ENCODE measurements around the gene MESP1. TPM values are rescaled to one million over a fixed set of nuclear protein-coding genes. Genes with fewer than 3 reads are reported as not detected.

The MESP1 gene, protein sequence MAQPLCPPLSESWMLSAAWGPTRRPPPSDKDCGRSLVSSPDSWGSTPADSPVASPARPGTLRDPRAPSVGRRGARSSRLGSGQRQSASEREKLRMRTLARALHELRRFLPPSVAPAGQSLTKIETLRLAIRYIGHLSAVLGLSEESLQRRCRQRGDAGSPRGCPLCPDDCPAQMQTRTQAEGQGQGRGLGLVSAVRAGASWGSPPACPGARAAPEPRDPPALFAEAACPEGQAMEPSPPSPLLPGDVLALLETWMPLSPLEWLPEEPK
- total RNA-seq: 0.20 TPM in 1 of 2 replicates, not detected in the other

GRCh38 chr15:89750560-89751542 lies at the start of gene MESP1:
Gene MESP1, minus strand, starts transcription at chr15:89751249. Its CDS starts 18 bp downstream, at chr15:89751231.

DNA sequence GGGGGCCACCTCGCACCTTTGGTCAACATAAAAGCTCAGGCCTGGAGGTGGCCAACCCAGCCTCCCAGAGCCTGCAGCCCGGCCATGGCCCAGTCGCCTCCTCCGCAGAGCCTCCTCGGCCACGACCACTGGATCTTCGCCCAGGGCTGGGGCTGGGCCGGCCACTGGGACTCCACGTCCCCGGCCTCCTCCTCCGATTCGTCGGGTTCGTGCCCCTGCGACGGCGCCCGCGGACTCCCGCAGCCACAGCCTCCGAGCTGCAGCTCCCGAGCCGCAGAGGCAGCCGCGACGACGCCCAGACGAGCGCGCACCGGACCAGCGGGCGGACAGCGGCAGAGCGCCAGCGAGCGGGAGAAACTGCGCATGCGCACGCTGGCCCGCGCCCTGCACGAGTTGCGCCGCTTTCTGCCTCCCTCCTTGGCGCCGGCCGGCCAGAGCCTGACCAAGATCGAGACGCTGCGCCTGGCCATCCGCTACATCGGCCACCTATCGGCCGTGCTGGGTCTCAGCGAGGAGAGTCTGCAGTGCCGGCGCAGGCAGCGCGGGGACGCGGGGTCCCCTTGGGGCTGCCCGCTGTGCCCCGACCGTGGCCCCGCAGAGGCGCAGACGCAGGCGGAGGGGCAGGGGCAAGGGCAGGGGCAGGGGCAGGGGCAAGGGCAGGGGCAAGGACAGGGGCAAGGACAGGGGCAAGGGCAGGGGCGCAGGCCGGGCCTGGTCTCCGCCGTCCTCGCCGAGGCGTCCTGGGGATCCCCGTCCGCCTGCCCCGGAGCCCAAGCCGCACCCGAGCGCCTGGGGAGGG lies 25.4 kb upstream of the MESP1 start, which contains the start of gene MESP2:
MESP2 (plus strand) TSS at position 59 of the 799 bp plus-strand sequence; CDS start at position 85, 26 bp downstream.

Small RNAs within 50 kb of the gene (small RNA-seq; reads per million reads assigned to genes)
- gene RNU6-132P: not detected

Other genes with a start within 250 kb of the MESP1 start
- 6.2 and 11.9 TPM in 2 replicates for gene TICRR, start 175.8 kb downstream of the MESP1 start, total RNA-seq
- 8.8 and 10.0 TPM in 2 replicates for gene KIF7, start 95.8 kb downstream of the MESP1 start, total RNA-seq
- not detected in 2 replicates for gene PLIN1, start 71.9 kb downstream of the MESP1 start, total RNA-seq
- gene PEX11A, start 60.5 kb downstream of the MESP1 start, total RNA-seq: 2.5 and 5.5 TPM in 2 replicates
- under 0.01 TPM in 1 of 2 replicates, not detected in the other for gene WDR93, start 60.4 kb downstream of the MESP1 start, total RNA-seq
- gene MESP2, start 25.1 kb upstream of the MESP1 start, total RNA-seq: 0.78 and 1.1 TPM in 2 replicates
- gene ANPEP, start 63.6 kb upstream of the MESP1 start, total RNA-seq: 514 and 670 TPM in 2 replicates
- gene AP3S2, start 142.7 kb upstream of the MESP1 start, total RNA-seq: 36.7 and 43.2 TPM in 2 replicates
- gene ARPIN, start 161.7 kb upstream of the MESP1 start, total RNA-seq: 11.8 and 12.7 TPM in 2 replicates